ENCODE measurements around the gene RYR2. TPM values are rescaled to one million over a fixed set of nuclear protein-coding genes. Genes with fewer than 3 reads are reported as not detected.

Gene RYR2
- total RNA-seq, 2 experiments from 2014 or later = not detected

DNA sequence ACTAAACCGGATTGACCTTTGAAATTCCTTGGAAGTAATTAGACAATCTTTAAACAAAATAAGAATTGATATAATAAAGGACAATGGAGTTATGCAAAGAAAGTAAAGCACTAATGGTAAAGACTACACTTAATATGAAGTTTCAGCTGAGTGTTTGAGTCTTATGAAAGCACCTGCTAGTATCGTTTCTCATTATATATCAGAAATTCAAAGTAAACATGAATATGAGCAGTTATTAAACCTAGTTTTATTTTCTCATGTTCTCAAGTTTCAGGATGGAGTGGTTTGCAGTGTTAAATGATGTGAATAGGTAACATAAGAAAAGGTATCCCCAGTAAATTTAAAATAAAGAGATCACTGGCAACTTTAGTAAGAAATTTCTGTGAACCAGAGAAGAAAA is 660.2 kb downstream of the RYR2 start:
- no peak for DNase-seq (ENCODE audit: low spot score)
- no peak overlapping the region for H2AFZ ChIP-seq (ENCODE audit: low read length)
- TF ChIP-seq, protein P1, sequence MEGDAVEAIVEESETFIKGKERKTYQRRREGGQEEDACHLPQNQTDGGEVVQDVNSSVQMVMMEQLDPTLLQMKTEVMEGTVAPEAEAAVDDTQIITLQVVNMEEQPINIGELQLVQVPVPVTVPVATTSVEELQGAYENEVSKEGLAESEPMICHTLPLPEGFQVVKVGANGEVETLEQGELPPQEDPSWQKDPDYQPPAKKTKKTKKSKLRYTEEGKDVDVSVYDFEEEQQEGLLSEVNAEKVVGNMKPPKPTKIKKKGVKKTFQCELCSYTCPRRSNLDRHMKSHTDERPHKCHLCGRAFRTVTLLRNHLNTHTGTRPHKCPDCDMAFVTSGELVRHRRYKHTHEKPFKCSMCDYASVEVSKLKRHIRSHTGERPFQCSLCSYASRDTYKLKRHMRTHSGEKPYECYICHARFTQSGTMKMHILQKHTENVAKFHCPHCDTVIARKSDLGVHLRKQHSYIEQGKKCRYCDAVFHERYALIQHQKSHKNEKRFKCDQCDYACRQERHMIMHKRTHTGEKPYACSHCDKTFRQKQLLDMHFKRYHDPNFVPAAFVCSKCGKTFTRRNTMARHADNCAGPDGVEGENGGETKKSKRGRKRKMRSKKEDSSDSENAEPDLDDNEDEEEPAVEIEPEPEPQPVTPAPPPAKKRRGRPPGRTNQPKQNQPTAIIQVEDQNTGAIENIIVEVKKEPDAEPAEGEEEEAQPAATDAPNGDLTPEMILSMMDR (conservative IDR thresholded peaks at IDR 0.05; ENCODE audit: low read length) = no peak
- TF ChIP-seq EZH2phosphoT487 (IDR thresholded peaks at IDR 0.05; ENCODE audit: borderline replicate concordance, low read depth, low read length) = no peak
- ChIA-PET CTCF (ENCODE audit: unreplicated experiment) (no interaction called here), POLR2A (no interaction called here)
- H3K4me2 ChIP-seq (ENCODE audit: low read length) = no peak overlapping the region
- no peaks in the 10 kb centered on the region for H3K9me2 ChIP-seq (ENCODE audit: insufficient read depth, low read length)
- H3K9me3 ChIP-seq (ENCODE audit: low read length) = no peaks in the 10 kb centered on the region
- intact Hi-C loops (cut with micrococcal nuclease; ENCODE audit: unreplicated experiment) = no loop called here
- H3K4me3 ChIP-seq (ENCODE audit: low read depth, low read length, poor library complexity, severe bottlenecking) = no peak overlapping the region
- H3K36me3 ChIP-seq (ENCODE audit: insufficient read depth, low read length) = no peaks in the 10 kb centered on the region
- no peaks in the 10 kb centered on the region for H3K79me2 ChIP-seq (ENCODE audit: insufficient read depth, low read depth, low read length)
- H4K20me1 ChIP-seq (ENCODE audit: insufficient read depth, low read length) = no peaks in the 10 kb centered on the region
- BruUV-seq (replicated peaks) = no TSS peak
- H3K4me1 ChIP-seq (ENCODE audit: insufficient read depth, low read length, poor library complexity, severe bottlenecking) = no peaks in the 10 kb centered on the region
- H3K27ac ChIP-seq (ENCODE audit: low read depth, low read length, poor library complexity, severe bottlenecking) = no peak overlapping the region

- Histone ChIP-seq H3K4me1 (ENCODE audit: insufficient read depth, low read length, poor library complexity, severe bottlenecking) (no peaks in the 10 kb centered on the region), H3K79me2 (ENCODE audit: insufficient read depth, low read depth, low read length) (no peaks in the 10 kb centered on the region), H3K4me2 (ENCODE audit: low read length) (no peak overlapping the region), H3K9me2 (ENCODE audit: insufficient read depth, low read length) (no peaks in the 10 kb centered on the region), H3K36me3 (ENCODE audit: insufficient read depth, low read length) (no peaks in the 10 kb centered on the region), H3K4me3 (ENCODE audit: low read depth, low read length, poor library complexity, severe bottlenecking) (no peak overlapping the region), H3K9me3 (ENCODE audit: low read length) (no peaks in the 10 kb centered on the region), H2AFZ (ENCODE audit: low read length) (no peak overlapping the region), H4K20me1 (ENCODE audit: insufficient read depth, low read length) (no peaks in the 10 kb centered on the region), H3K27ac (ENCODE audit: low read depth, low read length, poor library complexity, severe bottlenecking) (no peak overlapping the region)
- intact Hi-C loops (cut with micrococcal nuclease; ENCODE audit: unreplicated experiment) = no loop called here
- no TSS peak for BruUV-seq (replicated peaks)
- no peak for TF ChIP-seq EZH2phosphoT487 (IDR thresholded peaks at IDR 0.05; ENCODE audit: borderline replicate concordance, low read depth, low read length)
- TF ChIP-seq, protein P1 (conservative IDR thresholded peaks at IDR 0.05; ENCODE audit: low read length) = no peak
- DNase-seq (ENCODE audit: low spot score) = no peak
- CTCF ChIA-PET (ENCODE audit: unreplicated experiment) = no interaction called here
- POLR2A ChIA-PET = no interaction called here
Observed at GRCh38 chr1:237705462-237705861, 663.5 kb downstream of the RYR2 start.

- no peak overlapping the region for H3K27ac ChIP-seq (ENCODE audit: low read depth, low read length, poor library complexity, severe bottlenecking)
- no peak for DNase-seq (ENCODE audit: low spot score)
- TF ChIP-seq, protein P1 (conservative IDR thresholded peaks at IDR 0.05; ENCODE audit: low read length) = no peak
- no peak for TF ChIP-seq EZH2phosphoT487 (IDR thresholded peaks at IDR 0.05; ENCODE audit: borderline replicate concordance, low read depth, low read length)
- no peaks in the 10 kb centered on the region for H3K9me2 ChIP-seq (ENCODE audit: insufficient read depth, low read length)
- no peak overlapping the region for H2AFZ ChIP-seq (ENCODE audit: low read length)
- H4K20me1 ChIP-seq (ENCODE audit: insufficient read depth, low read length) = no peaks in the 10 kb centered on the region
- no peak overlapping the region for H3K4me3 ChIP-seq (ENCODE audit: low read depth, low read length, poor library complexity, severe bottlenecking)
- CTCF ChIA-PET (ENCODE audit: unreplicated experiment) = no interaction called here
- no peaks in the 10 kb centered on the region for H3K4me1 ChIP-seq (ENCODE audit: insufficient read depth, low read length, poor library complexity, severe bottlenecking)
- H3K4me2 ChIP-seq (ENCODE audit: low read length) = no peak overlapping the region
- BruUV-seq (replicated peaks) = no TSS peak
- no peaks in the 10 kb centered on the region for H3K79me2 ChIP-seq (ENCODE audit: insufficient read depth, low read depth, low read length)
- POLR2A ChIA-PET = interaction anchor here (0.6 kb wide), 1 partner anchor 959 kb away, joined by 3 read pairs; no protein-coding TSS in a partner anchor
- no peaks in the 10 kb centered on the region for H3K9me3 ChIP-seq (ENCODE audit: low read length)
- H3K36me3 ChIP-seq (ENCODE audit: insufficient read depth, low read length) = no peaks in the 10 kb centered on the region
- intact Hi-C loops (cut with micrococcal nuclease; ENCODE audit: unreplicated experiment) = no loop called here
Observed at GRCh38 chr1:237709355-237709754, 667.4 kb downstream of the RYR2 start.
